ENCODE measurements around the gene LRP11. TPM values are rescaled to one million over a fixed set of nuclear protein-coding genes. Genes with fewer than 3 reads are reported as not detected.
"Not testable (repeated sequence)": the region's sequence is repeated elsewhere in the genome, so short reads cannot be mapped to it uniquely, and the experiment has no call there.

The LRP11 gene
- total RNA-seq, 2 experiments from 2014 or later, result 1.9 TPM

GRCh38 chr6:149864578-149865535, 698 bp upstream of the LRP11 start:
- intact Hi-C loops (cut with micrococcal nuclease), result loop anchor here (5.0 kb wide), 1 partner anchor 152 kb away; no protein-coding TSS in a partner anchor
- Mint-ChIP-seq H3K36me3 (ENCODE audit: low read depth) (no peaks in the 10 kb centered on the region), H3K4me1 (ENCODE audit: low read depth) (peaks cover 7% of the 10 kb centered on the region), H3K9me3 (no peaks in the 10 kb centered on the region), H3K27me3 (peaks cover 18% of the 10 kb centered on the region), H3K27ac (no peak overlapping the region), H3K4me3 (peak overlapping the region; percentile 46)
- POLR2A ChIA-PET, result no interaction called here
- DNase-seq (peak; percentile 51), ATAC-seq (peak; percentile 17)
- TF ChIP-seq, protein P1, sequence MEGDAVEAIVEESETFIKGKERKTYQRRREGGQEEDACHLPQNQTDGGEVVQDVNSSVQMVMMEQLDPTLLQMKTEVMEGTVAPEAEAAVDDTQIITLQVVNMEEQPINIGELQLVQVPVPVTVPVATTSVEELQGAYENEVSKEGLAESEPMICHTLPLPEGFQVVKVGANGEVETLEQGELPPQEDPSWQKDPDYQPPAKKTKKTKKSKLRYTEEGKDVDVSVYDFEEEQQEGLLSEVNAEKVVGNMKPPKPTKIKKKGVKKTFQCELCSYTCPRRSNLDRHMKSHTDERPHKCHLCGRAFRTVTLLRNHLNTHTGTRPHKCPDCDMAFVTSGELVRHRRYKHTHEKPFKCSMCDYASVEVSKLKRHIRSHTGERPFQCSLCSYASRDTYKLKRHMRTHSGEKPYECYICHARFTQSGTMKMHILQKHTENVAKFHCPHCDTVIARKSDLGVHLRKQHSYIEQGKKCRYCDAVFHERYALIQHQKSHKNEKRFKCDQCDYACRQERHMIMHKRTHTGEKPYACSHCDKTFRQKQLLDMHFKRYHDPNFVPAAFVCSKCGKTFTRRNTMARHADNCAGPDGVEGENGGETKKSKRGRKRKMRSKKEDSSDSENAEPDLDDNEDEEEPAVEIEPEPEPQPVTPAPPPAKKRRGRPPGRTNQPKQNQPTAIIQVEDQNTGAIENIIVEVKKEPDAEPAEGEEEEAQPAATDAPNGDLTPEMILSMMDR (IDR thresholded peaks at IDR 0.05), result peak; percentile 73
- CTCF ChIA-PET, result interaction anchor here (0.6 to 2.5 kb wide), 12 partner anchors 8 to 1147 kb away, joined by 3 to 11 read pairs (median 4); no protein-coding TSS in a partner anchor

DNA sequence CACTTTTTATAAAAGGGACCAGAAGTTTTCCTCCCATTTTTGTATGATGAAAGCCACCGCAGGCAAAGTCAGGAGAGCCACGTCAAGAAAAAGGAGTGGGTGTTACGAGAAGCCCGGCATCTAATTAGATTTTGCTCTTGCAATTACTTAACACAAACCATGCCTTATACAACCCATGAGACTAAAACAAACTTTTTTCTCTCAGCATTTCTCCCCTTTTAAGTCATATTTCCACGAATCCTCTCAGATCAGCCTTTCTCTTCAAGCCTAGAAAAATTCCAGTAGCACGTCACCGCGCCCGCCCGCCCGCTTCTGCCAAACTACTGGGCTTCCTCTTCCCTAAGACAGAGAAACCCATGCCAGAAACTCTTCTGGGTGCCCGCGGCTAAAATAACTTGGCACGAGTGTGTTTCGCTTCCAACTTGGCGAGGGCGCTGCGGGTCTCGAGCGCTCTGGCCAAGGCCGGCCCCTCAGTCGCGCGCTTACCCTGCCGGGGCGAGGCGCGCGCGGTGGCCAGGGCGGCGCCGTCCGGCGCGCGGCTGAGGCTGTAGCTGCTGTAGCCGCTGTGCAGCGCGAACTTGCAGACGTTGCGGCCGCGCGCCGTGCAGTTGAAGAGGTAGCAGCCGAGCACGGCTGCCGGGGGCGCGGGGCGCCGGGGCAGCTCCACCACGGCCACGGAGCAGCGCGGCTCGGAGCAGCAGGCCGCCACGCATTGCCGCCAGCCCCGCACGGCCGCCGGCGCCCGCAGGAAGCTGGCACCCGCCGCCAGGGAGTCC, 1.0 kb downstream of the LRP11 start:
- intact Hi-C loops (cut with micrococcal nuclease), result no loop called here
- H3K27ac Mint-ChIP-seq, result peak overlapping the region; percentile 23
- ATAC-seq (peak; percentile 20), DNase-seq (peak; percentile 48)
- peaks cover 22% of the 10 kb centered on the region for H3K27me3 Mint-ChIP-seq
- H3K4me3 Mint-ChIP-seq, result peak overlapping the region; percentile 77
- TF ChIP-seq, protein P1 (IDR thresholded peaks at IDR 0.05), result no peak
- peaks cover 7% of the 10 kb centered on the region for H3K4me1 Mint-ChIP-seq (ENCODE audit: low read depth)
- ChIA-PET POLR2A (interaction anchor here (0.7 to 1.5 kb wide), 2 partner anchors 14 to 40 kb away, joined by 3 read pairs; no protein-coding TSS in a partner anchor), CTCF (interaction anchor here (1.1 kb wide), 1 partner anchor 154 kb away, joined by 3 read pairs; no protein-coding TSS in a partner anchor)
- H3K36me3 Mint-ChIP-seq (ENCODE audit: low read depth), result no peaks in the 10 kb centered on the region
- H3K9me3 Mint-ChIP-seq, result no peaks in the 10 kb centered on the region

DNA sequence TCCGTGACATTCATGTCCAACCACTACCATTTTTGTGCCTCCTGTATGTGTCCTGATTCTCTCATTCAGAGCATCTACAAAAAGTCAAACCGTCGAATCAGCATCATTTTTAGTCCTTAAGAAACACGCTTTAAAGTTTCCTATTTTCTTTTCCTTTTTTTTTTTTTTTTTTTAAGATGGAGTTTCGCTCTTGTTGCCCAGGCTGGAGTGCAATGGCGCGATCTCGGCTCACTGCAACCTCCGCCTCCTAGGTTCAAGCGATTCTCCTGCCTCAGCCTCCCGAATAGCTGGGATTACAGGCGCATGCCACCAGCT, 1.8 kb downstream of the LRP11 start:
- POLR2A ChIA-PET, result interaction anchor here (1.5 kb wide), 1 partner anchor 39 kb away, joined by 3 read pairs; no protein-coding TSS in a partner anchor
- DNase-seq; H3K4me1 Mint-ChIP-seq (ENCODE audit: low read depth); CTCF ChIA-PET; ATAC-seq; intact Hi-C loops (cut with micrococcal nuclease); H3K36me3 Mint-ChIP-seq (ENCODE audit: low read depth); H3K9me3 Mint-ChIP-seq; H3K27ac Mint-ChIP-seq: not testable (repeated sequence)
- peaks cover 24% of the 10 kb centered on the region for H3K27me3 Mint-ChIP-seq
- peak overlapping the region; percentile 77 for H3K4me3 Mint-ChIP-seq

DNA sequence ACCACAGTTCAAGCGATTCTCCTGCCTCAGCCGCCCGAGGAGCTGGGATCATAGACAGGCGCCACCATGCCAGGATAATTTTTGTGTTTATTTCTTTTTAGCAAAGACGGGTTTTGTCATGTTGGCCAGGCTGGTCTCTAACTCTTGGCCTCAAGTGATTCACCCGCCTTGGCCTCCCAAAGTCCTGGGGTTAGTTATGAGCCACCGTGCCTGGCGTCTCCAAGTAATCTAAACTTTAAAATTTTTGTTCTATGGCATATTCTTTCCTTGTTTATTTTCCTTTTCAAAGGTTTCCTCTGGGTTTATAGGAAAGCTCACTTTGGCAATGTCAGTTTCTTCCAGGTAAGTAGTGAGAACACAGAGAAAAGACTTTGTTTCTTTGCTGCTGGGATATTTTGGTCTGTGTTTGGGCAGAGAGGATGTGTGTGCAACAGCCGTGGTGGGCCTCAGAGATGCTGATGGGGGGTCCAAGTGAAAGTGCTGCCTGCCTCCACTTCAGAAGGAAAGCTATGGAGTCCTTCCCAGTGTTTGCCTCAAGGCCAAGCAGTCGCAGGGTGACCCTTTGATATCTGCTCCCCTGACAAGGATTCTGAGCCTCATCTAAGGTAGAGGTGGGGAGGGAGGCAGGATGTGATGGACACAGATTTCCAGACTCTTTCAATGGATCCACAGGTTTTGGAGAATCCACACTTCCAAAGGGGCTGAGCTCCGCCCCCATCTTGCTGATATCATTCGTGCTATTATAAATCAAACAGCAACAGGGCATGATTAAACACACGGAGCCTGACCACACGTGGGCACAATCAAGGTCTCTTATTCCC, 2.3 kb downstream of the LRP11 start:
- Mint-ChIP-seq H3K36me3 (ENCODE audit: low read depth) (no peaks in the 10 kb centered on the region), H3K27ac (no peak overlapping the region), H3K4me3 (no peak overlapping the region), H3K4me1 (ENCODE audit: low read depth) (peaks cover 7% of the 10 kb centered on the region), H3K9me3 (no peaks in the 10 kb centered on the region), H3K27me3 (peaks cover 24% of the 10 kb centered on the region)
- TF ChIP-seq, protein P1 (IDR thresholded peaks at IDR 0.05), result no peak
- ATAC-seq, result no peak
- DNase-seq, result no peak
- ChIA-PET POLR2A (interaction anchor here (1.5 kb wide), 1 partner anchor 38 kb away, joined by 3 read pairs; no protein-coding TSS in a partner anchor), CTCF (interaction anchor here (0.7 kb wide), 1 partner anchor 38 kb away, joined by 3 read pairs; no protein-coding TSS in a partner anchor)
- intact Hi-C loops (cut with micrococcal nuclease), result no loop called here
